HPDE6-E6E7 (cell line): ENCODE data around the gene S100A12.
"Not testable (repeated sequence)": the region's sequence is repeated elsewhere in the genome, so short reads cannot be mapped to it uniquely, and the experiment has no call there.

Experiments
- DNase-seq: peaks from one replicate; pipeline ENCODE4 v3.0.0; 2011; ENCODE audit warnings: missing footprints; ENCODE audit errors: extremely low spot score

Gene S100A12

DNA sequence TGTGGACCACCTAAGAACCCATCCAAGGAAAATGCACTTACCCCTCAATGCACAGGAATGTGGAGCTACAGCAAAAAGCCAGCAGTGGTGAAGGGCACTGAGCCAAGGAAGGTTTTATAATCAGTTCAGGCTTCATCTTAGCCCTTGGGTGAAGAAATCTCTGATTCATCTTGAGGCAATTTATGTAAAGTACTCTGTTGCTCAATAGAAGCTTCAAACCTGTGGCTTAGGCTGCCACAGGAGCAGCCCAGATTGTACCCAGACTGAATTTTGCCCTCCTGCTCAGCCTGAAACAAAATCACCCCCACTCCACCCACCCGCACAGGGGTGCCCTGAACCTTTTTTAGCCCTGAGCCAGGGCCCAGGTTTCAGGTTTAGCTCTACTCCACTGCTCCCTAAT is at the start of gene S100A12:
TSS of gene S100A12 (minus strand) at position 111 of the 400 bp plus-strand sequence. CDS start 1,029 bp downstream, outside the sequence.
- DNase-seq: peak; percentile 76

GRCh38 chr1:153422450-153423068 is 47.1 kb upstream of the S100A12 start:
- peak; percentile 35 for DNase-seq

DNA sequence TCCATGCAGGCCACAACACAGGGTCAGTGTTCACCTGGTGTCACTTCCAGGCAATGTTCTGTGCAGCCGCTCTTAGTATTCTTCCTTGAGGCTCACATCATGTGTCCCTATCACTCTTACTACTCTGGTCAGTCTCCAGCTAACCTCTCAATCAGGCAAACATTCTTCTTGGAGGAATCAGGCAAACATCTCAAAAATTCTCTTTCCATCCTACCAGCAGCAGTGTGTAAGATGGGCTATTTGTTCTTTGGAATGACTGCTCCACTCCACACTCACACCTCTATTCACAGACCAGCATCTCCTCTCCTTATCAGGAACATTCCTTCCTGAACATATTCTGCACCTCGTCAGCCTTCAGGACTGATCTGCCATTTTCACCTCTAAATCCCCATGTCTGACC is 44.9 kb upstream of the S100A12 start:
- DNase-seq: no peak

DNA sequence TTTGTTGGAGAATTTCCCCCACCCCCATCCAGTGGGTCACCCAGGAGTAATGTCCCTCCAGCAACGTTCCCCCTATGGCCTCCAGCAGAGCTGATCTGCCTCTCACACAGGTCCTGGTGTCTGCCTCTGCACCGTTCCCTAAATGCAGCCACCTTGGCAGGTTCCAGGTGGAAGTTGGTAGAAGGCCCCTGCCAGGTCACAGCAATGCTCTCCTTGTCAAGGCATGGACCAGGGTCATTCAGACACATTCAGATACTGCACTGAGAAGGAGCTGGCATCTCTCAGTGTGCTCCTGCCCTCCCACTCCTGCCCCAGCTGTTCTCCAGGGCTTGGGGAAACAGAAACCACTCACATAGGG is 44.0 kb upstream of the S100A12 start:
- DNase-seq: not testable (repeated sequence)

GRCh38 chr1:153418758-153419435 is 43.5 kb upstream of the S100A12 start:
- DNase-seq: not testable (repeated sequence)

DNA sequence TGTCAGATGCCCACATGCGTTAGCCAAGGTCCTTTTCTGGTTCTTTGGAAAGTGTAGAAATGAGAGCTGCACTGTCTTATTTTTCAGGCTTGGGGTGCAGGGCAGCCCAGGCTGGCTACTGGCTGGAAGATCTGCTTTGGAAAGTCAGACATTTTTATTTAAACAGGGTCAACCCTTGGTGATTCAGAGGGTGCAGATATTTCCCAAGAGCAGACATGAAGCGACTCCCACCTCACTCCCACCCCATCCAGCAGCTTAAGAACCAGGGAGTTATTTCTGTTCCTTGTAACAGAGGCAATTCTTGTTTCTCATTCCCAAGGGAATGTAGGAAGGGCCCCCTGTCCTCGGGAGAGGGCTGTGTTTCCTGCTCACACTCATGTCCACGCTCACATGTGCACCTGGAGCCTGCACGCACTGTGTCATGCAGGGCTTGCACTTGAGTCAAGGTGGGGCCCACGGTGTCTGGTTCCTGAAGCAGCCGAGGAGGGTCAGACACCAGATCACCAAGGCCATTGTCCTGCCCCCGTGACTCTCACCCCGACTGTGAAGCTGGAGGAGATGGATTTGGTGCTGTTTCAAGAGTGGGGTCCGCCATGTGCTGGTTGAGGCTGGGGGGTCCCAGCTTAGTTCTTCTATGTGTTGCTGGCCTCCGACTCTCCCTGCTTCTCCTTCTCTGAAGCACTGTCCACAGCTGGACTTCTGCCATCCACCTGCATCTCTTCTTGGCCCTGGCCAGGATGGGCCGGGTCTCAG is 41.9 kb upstream of the S100A12 start:
- DNase-seq: no peak

DNA sequence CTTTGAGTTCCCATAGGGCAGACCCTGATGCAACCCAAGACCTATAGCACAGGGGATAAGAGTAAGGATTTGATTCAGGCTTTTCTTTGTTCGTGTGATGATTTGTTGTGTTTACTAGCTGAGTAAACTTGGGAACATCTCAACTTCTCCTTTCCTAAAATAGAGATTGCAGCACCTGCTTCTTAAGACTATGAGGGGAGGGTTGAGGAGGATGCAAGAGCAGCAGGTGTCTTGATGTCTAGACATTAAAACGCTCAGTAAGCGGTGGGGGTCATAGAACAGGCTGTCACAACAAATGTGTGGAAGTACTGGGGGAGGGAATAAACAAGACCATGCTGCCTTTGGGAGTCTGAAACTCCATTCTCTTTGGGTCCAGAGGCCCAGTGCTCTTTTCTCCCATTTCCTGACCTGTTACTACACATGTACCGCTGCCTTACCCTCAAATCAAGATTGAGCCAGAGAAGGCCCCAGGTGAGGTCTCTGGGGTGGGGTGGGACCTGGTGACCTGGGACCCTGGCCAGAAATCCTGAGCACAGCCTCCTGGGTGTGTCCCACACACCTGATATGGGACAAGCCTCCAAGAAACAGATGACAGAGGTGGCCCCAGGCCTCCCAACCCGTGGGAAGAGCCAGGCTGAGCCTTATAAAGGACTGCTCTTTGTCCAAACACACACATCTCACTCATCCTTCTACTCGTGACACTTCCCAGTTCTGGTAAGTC is 40.6 kb upstream of the S100A12 start, which contains the start of gene S100A7A:
TSS of gene S100A7A (plus strand) at position 671 of the 721 bp plus-strand sequence. CDS start 1,563 bp downstream, outside the sequence.
- DNase-seq: no peak

DNA sequence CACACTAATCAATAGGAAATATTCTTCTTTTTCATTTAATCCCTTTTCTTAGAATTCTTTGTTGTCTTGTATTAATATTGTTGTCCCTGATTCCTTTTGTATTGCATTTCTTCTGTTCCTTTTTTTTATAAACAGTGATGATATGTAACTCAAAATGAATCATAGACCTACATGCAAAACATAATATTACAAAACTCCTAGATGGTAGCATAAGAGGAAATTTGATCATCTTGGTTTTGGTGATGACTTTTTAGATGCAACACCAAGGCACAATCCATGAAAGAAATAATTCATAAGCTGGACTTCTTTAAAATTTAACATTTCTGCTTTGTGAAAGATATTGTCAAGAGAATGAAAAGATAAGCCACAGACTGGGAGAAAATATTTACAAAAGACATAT is 38.5 kb upstream of the S100A12 start:
- not testable (repeated sequence) for DNase-seq

DNA sequence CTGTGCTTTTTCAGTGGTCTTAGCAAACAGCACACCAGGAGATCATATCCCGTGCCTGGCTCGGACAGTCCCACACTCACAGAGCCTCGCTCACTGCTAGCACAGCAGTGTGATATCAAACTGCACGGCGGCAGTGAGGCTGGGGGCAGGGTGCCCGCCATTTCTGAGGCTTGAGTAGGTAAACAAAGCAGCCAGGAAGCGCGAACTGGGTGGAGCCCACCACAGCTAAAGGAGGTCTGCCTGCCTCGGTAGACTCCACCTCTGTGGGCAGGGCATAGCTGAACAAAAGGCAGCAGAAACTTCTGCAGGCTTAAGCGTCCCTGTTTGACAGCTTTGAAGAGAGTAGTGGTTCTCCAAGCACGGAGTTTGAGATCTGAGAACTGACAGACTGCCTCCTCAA is 31.9 kb upstream of the S100A12 start:
- not testable (repeated sequence) for DNase-seq

DNA sequence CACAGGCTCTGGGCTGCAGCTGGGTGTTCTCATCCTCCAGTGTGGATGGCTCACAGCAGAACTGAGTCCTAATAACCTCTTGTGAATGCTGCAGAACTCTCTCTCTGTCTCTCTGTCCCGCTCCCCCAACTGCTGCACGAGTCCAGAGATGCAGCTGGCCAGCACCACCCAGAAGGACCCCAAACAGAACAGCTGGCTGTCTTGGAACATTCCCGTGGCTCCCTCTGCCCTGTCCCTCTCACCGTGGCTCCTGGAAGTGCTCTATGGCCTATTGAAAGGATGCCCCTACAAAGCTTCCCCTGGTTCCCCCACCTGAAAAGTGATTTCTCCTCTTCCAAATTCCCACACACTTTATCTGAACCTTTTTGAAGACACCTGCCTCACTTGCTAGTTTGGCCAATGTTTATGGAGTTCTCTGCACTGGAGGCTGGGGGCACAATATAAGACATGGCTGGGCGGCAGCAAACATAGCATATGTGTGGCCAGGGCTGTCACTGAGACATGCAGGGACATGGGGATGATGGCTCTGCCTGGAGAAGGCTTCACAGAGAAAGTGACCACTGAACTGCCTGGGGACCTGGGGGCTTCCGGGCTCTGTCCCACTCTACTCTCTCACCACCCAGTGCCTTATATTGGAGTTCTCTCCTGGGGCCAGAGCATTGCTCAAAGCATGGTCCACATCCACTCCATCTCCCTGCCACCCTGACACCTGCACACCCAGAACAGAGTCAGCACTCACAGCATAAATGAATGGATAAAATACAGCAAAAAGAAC is 30.6 kb upstream of the S100A12 start:
- DNase-seq: not testable (repeated sequence)

DNA sequence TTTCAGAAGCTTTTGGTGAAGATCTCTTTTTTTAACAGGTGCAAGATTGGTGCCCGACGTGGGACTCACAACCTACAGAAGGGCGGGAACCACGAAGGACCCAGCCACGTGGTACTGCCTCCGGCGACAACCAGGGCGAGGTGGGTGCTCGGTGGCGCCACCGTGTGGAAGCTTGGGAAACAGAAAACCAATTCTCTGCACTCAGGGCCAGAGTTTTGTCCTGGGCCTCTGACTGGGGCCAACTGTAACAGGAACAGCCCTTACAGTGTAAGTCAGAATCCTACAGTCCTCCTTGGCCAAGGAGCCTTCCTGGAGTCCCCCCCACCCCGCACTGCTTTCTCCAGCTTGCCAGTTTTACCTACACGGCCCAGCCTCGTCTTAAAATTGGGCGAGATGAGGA is 29.3 kb upstream of the S100A12 start:
- no peak for DNase-seq

DNA sequence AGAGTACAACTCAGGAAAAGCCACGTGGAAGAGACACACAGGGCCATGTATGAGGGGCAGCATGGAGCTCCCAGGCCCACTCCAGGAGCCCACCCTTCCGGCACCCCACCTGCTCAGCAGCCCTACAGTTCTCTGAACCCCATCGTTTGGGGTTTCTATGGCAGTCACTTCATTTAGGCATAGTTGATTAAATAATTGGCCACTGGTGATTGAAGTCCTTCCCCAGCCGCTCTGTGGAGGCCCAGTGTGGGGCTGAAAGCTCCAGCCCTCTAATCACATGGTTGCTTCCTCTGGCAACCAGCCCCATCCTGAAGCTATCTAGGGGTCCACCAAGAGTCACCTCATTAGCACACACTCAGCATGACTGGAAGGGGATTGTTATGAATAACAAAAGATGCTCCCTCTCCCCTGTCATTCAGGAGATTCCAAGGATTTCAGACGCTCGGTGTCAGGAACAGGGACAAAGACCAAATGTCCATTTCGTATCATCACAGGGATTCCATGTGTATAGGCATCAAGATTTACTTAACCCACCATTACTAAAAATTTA is 28.7 kb upstream of the S100A12 start:
- DNase-seq: no peak

DNA sequence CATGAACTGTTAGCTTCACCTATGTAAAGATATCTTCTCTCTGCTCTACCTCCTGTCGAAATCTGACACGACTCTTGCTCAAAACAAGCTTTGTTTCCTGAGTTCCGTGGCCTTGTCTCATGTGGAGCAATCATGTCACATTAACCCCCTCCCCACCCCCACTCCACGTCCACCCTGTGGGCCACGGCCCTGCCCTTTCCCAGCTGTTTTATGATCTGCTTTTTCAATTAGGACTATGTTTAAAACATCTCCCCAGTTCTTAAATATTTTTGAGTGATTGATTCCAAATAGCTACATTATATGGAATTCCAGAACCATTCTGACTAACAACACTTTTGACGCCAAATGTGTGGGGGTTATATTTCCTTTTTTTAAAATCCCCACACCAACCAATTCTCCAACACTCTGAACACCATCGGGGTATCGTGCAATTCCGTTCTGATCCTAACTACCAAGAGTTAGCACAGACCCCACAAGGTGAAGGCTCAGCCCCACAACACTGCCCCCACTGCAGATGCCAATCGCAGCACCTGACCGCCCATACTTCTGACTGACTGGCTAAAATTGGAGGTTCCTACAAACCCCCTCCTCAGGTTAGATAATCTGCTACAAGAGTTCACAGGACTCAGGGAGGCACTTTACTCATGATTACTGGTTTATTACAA is 28.1 kb upstream of the S100A12 start:
- DNase-seq: no peak

DNA sequence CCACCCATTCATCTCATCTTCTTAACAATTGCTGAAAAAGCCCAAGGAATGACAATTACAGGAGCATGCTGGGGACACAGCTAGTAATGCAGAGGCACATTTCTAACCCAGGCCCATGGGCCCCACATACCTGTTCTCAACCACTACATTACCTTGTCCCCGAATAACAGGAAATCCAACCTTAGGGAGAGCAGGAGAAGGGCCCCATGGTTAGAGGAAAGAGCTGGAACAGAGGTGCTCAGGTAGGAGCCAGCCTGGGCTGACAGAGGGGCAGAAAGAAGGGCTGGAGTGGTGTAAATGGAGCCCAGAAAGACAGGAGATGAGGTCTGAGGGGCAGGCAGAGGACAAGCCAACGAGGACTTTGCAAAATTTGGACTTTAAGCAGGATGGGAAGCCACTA is 26.8 kb upstream of the S100A12 start:
- no peak for DNase-seq

DNA sequence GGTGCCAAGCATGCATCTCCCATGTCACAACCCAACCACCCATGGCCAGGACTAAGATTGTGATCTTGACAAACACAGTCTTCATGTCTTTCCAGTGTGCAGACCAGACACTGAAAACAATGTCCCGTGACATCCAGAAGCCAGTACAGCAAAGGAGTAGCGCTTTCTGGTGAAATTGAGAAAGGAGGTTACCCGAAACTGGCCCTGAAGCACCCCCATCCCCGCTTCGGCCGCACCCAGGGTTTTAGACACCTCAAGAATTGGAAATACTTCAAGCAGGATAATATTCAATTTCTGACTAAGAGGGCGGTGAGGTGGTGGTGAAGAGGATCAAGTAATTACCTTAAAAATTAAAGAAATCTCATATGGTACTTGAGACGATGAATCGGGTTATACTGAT is 26.0 kb upstream of the S100A12 start:
- no peak for DNase-seq

- no peak for DNase-seq
These were observed 24.8 kb upstream of the S100A12 start for GRCh38 chr1:153400244-153400643.

- DNase-seq: no peak
These were observed 24.1 kb upstream of the S100A12 start for GRCh38 chr1:153399401-153400055.

- DNase-seq: no peak
These were observed 22.7 kb upstream of the S100A12 start for GRCh38 chr1:153397924-153398651.
